Measurements from ENCODE around the gene SLC25A25.
"Not testable (repeated sequence)": the region's sequence is repeated elsewhere in the genome, so short reads cannot be mapped to it uniquely, and the experiment has no call there.

SLC25A25 gene

DNA sequence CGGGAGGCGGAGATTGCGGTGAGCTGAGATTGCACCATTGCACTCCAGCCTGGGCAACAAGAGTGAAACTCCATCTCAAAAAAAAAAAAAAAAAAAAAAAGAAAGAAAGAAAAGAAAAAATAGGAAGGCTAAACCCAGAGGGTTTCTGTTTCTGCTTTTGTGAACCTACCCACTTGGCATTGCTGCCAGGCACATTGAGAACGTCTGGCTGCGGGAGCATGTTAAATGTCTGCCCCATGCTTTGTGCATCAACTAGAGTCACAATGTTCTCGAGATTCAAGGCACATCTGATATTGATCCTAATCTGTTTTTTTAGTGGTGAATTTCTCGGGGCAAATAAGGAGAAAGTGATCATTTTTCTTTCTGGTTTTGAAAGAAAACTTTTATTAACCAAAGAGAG is 2.8 kb downstream of the SLC25A25 start:
- in situ Hi-C loops (cut with MboI; ENCODE audit: low sequenced_read_pairs), result no loop called here

DNA sequence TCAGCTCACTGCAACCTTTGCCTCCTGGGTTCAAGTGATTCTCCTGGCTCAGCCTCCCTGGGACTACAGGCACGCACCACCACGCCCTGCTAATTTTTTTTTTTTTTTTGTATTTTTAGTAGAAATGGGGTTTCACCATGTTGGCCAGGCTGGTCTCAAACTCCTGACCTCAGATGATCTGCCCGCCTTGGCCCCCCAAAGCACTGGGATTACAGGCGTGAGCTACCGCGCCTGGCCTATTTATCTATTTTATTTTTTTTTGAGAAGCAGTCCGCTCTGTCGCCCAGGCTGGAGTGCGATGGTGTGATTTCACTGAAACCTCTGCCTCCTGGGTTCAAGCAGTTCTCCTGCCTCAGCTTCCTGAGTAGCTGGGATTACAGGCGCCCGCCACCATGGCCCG is 3.4 kb downstream of the SLC25A25 start:
- in situ Hi-C loops (cut with MboI; ENCODE audit: low sequenced_read_pairs), result not testable (repeated sequence)

DNA sequence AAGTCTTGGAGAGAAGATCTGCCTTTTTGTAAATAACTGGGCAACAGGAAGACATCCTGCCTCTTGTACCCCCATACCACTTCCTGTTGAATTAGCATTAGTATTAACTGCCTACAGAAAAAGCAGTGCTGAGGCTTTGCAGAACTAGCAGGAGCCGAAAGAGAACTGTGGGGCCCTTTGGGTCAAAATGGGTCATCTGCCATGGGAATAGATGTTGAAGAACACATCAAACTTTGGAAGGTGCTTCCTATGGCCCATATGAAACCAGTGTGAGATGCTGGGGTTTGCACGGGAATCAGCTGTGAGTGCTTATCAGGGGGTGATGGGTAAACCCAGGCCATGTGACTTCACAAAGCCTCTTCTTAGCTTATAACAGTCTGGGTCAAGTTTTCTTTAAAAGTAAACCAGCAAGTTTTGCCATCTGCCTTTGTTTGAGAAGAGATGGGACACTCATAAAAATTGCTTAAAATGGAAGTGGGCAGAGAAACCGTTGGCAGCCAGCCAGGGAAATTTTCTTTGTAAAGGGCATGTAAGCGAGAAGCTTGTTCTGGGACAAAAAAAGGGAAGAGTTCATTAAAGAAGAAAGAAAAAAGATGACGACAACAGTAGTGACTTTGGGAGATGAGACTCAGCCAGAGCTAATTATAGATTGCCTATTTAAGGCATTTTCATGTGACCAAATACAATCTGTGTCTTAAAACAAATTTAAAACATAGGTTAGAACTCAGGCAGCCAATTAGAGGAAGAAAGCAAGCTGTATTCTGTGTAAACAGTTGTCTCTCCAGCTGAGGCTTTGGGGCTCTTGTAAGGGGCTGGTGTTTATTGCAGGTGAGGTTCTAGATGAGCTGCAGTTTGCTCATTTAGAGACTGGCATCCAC is 4.4 kb downstream of the SLC25A25 start:
- in situ Hi-C loops (cut with MboI; ENCODE audit: low sequenced_read_pairs), result no loop called here

DNA sequence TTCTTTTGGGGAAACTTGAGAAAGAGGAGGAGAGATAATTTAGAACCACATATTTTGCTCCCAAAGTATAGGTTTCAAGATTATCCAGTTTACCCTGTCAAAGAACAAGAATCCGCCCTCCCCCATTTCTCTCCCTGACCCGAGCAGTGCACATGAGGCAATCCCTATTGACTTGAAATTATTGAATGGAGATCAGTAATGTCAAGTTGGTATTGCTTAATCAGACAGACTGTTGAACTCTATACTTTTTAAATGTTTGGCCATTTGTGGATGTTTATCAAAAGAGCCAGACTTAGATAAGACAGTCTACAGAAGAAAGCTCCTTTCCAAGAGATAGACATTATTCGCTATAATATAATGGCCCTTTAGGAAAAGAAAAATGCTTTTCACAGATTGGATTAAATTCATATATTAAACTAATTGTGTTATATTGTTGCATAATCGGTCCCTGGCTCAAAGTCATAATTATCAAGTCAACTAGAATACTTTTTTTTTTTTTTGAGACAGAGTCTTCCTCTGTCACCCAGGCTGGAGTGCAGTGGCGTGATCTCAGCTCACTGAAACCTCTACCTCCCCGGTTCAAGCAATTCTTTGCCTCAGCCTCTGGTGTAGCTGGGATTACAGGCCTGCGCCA is 5.3 kb downstream of the SLC25A25 start:
- in situ Hi-C loops (cut with MboI; ENCODE audit: low sequenced_read_pairs), result no loop called here

DNA sequence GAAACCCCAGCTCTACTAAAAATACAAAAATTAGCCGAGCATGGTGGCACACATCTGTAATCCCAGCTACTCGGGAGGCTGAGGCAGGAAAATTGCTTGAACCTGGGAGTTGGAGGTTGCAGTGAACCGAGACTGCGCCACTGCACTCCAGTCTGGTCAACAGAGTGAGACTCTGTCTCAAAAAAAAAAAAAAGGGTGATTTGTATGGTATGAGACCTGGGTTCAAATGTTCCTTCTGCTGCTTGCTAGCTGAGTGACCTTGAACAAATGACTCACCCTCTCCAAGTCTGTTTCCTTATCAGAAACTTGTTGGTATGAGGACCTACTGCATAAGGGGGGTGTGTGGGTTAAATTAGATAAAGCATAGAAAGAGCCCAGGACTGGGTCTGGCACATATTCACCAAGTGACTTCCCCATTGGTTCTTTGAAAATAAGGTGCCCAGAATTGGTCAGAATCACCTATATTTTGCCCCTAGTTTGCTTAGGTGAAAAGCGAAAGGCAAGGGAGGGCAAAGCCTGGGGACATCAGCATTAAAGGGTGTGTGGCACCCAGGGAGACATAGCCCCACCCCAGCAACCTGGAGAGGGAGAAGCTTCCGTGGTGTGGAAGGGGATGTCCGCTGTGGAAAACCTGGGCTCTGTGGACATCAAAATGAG is 9.9 kb downstream of the SLC25A25 start:
- in situ Hi-C loops (cut with MboI; ENCODE audit: low sequenced_read_pairs), result no loop called here

DNA sequence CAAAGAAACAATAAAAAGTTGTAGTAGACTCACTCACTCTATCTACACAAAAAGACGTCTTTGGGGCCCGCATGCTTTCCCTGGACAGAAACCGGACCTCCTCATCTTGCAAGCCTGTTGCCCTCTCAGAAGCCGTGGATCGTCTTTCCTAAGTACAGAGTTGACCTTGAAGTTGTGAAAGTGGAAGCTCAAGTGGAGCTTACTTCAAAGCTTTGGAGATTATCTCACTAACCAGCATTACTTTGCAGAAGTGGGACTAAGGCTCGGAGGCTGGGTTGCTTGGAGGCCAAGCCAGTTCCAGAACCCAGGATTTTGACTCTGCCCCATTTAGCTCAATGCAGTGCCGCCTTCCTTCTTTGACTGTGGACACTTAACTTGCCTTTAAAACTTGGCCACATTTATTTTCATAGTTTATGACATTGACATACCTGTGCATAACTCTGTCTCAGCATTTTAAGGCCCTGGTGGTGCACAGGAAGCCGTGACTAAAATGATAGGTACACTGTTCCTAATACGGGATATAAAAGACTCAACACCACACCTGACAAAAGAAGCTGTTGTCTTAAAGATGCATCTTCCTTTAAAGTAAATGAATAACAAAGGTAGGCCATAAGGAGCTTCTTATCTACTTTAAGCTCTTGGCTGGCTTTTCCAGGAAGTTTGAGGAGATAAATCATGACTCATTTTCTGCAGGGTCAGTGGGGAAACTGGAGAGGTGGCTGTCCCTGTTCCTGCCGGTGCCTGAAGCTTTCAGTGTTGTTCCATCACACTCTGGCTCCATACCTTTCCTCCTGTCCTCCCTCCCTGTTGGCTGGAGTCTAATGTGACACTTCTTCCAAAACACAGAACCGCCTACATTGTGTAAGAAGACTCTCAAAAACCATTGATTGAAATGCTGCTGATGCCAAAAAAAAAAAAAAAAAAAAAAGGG is 10.7 kb downstream of the SLC25A25 start:
- in situ Hi-C loops (cut with MboI; ENCODE audit: low sequenced_read_pairs), result no loop called here

DNA sequence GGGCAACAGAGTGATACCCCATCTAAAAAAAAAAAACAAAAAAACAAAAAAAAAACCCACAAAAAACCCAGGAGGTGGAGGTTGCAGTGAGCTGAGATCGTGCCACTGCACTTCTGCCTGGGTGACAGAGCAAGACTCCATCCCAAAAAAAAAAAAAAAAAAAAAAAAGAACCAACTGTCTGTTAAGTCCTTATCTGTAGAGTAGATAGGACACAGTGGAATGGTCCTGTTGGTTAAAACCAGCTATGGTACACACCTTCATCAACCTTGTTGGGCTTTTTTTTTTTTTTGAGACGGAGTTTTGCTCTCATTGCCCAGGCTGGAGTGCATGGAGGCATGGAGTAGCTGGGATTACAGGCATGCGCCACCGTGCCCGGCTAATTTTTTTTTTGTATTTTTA is 12.2 kb downstream of the SLC25A25 start:
- in situ Hi-C loops (cut with MboI; ENCODE audit: low sequenced_read_pairs), result no loop called here

DNA sequence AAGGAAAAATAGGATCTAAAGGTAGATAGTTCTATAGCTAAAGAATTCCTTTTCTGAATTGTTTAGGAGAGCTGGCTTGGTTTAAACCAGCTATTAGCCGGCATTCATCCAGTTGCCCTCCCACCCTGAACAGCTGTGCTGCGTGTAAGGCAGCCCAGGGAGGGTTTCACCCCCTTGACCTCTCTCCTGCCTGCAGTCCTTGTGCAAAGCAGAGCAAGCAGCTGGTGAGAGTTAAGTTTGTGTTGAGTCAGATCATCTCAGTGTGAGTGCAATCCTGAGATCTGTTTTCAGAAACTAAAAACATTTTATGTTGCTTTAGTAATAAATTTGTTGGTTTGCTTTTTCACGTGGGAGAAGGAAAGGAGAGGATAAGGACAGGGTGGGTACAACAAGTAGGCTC is 13.0 kb downstream of the SLC25A25 start:
- in situ Hi-C loops (cut with MboI; ENCODE audit: low sequenced_read_pairs), result no loop called here

DNA sequence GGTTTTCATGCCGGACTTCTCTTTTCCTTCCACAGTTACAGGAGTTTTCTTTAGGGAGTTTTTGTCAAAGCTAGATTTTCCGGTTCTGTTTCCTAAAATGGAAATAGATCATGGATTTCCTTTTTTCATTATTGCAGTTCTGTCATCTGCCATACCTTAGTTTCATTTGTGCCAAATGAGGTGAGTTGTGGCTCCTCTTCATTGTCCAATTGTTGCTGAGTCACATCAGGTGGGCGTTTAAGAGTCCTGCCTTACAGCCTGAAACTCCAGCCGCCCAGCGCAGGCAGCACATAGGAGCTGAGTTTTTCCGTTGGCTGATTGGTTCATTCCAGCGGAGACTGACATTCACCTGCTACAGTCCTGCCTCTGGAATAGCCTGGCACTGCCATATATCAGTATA is 14.1 kb downstream of the SLC25A25 start:
- in situ Hi-C loops (cut with MboI; ENCODE audit: low sequenced_read_pairs), result no loop called here

DNA sequence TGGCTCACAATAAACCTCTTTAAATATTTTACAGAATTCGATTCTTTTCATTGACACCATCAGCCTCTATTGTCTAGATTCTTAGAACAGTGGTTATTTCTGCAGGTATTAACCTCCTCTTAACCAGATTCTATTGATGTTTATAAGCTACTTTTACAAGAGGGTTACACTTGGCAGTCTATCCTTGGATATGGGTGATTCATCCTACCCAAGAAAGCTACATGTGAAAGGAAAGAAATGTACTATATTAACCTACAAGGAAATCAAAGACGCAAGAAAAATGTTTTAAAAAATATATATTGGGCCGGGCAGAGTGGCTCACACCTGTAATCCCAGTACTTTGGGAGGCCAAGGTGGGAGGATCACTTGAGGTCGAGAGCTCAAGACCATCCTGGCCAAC is 16.7 kb downstream of the SLC25A25 start:
- in situ Hi-C loops (cut with MboI; ENCODE audit: low sequenced_read_pairs), result no loop called here

DNA sequence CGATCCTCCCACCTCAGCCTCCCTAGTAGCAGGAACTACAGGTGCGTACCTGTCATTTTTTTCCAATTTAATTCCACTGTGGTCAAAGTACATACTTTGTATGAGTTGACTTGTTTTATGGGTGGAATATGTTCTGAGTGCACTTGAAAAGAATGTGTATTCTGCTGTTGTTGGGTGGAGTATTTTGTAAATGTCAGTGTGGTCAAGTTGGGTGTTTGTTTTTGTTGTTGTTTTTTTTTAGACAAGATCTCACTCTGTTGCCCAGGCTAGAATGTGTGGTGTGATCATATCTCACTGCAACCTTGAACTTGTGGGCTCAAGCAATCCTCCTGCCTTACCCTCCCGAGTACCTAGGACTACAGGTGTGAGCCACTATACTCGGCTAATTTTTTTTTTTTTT is 17.9 kb downstream of the SLC25A25 start:
- in situ Hi-C loops (cut with MboI; ENCODE audit: low sequenced_read_pairs), result no loop called here

DNA sequence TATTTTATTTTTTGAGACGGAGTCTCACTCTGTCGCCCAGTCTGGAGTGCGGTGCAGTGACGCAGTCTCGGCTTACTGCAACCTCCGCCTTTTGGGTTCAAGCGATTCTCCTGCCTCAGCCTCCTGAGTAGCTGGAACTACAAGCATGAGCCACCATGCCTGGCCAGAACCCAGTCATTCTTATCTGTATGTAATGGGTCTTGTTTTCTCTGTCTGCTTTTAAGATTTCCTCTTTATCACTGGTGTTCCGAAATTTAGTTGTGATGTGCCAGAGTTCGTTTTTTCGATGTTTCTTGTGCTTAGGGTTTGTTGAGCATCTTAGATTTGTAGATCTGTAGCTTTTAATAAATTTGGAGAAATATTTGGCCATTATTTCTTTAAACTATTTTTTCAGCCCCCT is 19.2 kb downstream of the SLC25A25 start:
- in situ Hi-C loops (cut with MboI; ENCODE audit: low sequenced_read_pairs), result no loop called here

DNA sequence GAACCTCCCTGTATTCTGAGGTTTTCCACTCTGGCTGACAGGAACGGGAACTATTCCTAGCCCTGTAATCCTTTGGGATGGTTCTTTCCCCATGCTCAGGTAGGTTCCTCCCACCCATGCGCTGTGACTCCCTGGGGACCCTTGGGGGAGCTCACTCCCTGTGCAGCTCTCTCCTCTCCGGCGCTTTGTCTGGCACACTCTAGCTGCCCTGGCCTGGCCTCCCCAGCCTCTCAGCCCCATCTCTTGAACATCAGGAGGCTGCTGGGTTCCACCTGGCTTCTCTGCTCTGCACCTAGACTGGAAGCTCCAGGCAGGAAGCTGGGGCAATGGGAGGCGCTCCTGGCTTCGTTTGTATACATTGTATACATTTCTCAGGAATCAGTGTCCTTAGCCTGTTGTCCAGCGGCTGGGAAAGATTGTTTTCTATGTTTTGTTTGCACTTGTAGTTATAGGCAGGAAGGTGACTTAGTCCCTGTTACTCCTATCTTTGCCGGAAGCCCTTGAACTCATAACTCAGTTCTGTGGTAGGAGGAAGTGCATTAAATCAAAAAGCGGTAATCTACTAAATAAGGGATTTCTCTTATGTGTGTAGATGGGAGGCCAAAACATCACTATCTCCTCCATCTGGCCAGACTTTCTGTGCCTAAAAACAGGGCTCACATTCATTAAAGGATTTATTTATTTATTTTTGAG is 20.4 kb downstream of the SLC25A25 start:
- in situ Hi-C loops (cut with MboI; ENCODE audit: low sequenced_read_pairs), result no loop called here

DNA sequence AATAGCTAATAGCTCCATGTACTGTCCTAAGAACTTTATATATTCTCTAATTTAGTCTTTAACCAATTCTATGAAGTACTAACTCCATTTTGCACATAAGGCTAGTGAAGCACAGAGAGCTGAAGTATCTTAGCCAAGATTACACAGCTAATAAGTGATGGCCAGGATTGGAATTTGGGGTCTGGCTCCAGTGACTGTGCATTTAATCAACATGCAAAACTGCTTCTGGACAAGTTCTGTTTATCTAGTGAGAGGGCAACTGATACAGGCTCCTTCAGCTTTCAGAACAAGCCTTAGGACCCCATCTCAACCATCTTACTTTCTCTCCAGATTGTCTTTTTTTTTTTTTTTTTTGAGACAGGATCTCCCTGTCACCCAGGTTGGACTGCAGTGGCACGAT is 21.3 kb downstream of the SLC25A25 start:
- in situ Hi-C loops (cut with MboI; ENCODE audit: low sequenced_read_pairs), result no loop called here

DNA sequence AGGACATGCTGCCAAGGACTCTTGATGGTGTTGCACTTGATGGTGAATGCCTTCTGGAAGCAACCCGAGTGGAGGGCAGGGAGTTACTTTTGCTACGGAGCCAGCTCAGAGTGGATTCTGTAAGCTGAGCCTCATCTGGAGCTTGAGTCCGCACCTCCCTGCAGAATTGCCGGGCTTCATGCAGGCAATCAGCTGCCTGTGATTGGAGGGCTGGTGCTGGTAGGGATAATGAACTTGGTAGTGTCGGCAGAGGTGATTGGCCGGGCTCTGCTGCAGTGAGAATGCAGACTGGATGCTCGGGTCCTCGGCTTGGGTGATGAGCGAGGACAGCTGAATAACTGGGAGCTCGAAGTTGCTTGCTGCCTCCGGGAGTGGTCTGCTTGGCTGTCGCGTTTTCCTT is 23.1 kb downstream of the SLC25A25 start:
- in situ Hi-C loops (cut with MboI; ENCODE audit: low sequenced_read_pairs), result no loop called here

DNA sequence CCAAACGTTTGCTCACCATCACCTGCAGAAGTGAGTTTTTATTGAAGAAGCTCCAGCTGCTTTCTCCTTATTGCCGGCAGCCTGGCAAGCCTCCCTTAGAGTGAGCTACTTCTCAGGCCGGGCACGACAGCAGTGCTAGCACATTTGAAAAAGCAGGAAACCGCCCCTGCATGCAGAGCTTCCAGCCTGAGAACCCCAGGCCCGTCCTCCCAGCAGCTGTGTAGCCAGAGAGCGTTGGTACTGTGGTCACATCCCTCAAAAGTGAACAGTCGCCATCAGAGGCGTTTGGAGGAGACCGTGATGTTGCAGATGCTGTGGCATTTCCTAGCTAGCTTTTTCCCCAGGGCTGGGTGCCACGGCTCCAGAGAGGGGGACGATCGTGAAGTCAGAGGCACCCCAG is 23.5 kb downstream of the SLC25A25 start:
- in situ Hi-C loops (cut with MboI; ENCODE audit: low sequenced_read_pairs), result no loop called here

DNA sequence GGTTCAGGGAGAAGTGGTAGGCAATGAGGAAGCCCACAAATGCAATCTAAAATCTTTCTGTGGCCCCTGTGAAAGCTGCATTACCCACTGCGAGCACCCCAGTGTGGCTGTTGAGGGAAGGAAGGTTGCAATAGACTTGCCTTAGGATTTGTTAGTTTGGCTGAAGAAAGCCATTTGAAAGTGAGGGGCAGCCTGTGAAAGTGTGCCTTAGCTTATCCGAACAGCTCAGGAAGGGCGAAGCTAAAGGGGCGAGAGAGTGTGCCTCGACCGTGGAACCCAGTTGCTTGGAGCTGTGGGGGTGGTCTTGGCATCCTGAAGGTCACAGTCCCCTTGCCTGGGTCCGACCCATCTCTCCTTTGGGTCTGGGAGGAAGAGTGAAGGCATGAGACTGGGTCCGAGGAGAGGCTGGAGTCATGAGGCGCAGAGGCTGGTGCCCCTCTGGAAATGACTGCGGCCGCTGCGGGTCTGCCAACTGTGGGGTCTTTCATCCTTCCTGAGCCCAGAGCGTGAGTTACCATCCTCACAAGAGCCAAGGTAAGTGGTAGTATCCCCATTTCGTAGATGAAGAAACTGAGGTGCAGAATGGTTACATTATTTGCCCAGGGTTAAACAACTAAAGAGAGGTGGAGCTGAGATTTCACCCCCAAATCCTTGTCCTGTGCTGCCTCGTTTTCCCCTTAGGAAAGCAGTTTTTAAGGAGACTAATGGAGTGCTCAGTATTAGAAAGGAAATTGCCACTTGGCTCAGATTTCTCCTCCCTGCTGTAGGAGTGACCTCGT is 24.4 kb downstream of the SLC25A25 start:
- in situ Hi-C loops (cut with MboI; ENCODE audit: low sequenced_read_pairs), result no loop called here

DNA sequence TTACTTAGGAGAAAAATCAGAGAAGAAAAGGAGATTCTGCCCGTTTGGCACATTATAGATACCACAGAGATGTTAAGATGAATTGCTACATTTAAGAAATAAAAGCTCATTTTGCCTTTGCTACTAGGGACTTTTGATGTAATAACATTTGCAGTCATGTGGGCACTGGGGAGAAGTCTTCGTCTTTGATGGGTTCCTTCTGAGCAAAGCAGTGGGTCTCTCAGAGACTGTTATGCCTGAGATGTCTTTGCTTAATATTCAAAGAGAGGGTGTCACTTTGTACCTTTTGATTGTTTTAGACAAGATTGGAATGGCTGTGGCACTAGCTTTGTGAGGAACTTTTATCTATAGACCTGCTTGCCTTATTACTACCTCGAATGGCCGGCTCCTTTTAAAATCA is 25.0 kb downstream of the SLC25A25 start:
- in situ Hi-C loops (cut with MboI; ENCODE audit: low sequenced_read_pairs), result no loop called here

DNA sequence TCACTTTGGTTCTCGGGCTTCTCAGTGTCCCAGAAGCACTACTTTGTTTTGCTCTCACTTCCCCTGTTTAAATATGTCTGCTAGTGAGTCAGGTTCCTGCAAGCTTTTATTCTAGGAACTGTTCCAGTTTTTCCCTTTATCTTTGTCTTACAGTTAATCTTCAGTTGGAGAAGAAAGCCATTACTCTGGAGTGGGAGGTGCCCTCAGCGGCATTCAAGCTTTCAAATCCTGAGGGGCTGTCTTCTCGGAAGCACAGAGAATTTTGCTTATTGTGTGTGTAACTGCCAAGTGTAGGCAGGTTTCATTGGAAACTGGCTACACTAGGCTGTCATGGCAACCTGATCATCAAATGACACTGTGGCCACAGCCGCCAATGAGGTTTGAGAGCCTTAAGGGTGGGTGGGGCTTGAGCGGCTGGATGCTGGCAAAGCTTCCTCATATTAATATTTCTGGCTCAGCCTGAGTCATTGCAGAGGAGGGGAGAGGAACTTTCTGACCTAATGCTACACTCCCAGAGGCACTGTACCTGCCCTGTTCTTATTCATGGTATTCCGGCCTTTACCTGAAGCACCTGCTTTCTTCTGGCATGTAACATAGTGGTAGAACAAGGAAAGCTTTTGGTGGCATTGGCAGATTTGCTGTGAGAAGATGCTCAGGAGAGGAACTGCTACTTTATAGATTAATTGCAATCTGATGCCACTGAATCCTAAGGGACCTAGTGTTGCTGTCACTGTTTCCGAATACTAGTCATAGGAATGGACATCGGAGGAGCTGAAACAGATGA is 26.3 kb downstream of the SLC25A25 start:
- in situ Hi-C loops (cut with MboI; ENCODE audit: low sequenced_read_pairs), result no loop called here

Data from HL-60/S4 treated with phorbol 12-myristate 13-acetate at 8.2 ng/mL for 4 days and 3 days (cell line).